HepG2 (cell line): ENCODE data around the gene DOCK2. TPM values are rescaled to one million over a fixed set of nuclear protein-coding genes. Genes with fewer than 3 reads are reported as not detected.

Experiments used
- ATAC-seq: fragments of 200-7000 bp; cut with Tn5 transposase; 3 replicates; pipeline ENCODE4 v1.9.1; 2020; ENCODE audit warnings: mild to moderate bottlenecking, moderate library complexity
- BruUV-seq: library from RNA; stranded (reverse); fragments of 400-500 nt; replicated peaks from 2 replicates; lab custom pipeline; 2021; lab: Mats Ljungman, UMichigan
- CTCF ChIA-PET: fragments of 300-600 bp; formaldehyde crosslinking; extraction: SDS; loops from one replicate; lab custom pipeline; 2021; ENCODE audit warnings: low total read pairs, inconsistent platforms, low intra/inter-chr PET ratio; lab: Yijun Ruan, JAX
- POLR2A ChIA-PET: fragments of 350-600 bp; sonication (Branson Sonifier 250); formaldehyde crosslinking; loops from one replicate; lab custom pipeline; 2020; ENCODE audit warnings: antibody characterized with exemption, inconsistent platforms; lab: Yijun Ruan, JAX
- DNase-seq: peaks from one replicate; pipeline ENCODE4 v3.0.0-alpha.2; 2015; ENCODE audit warnings: low spot score
- FAIRE-seq: peaks from 3 replicates; lab custom pipeline; 2011; peaks lifted over from hg19 to GRCh38; lab: Jason Lieb, UNC
- H2AFZ ChIP-seq: one replicate; pipeline ENCODE4 v1.6.1; 2011; ENCODE audit warnings: low read length, inconsistent platforms
- H3K27ac ChIP-seq: fragments of 300-600 bp; 3 replicates; pipeline ENCODE4 v1.8.0; 2011; ENCODE audit warnings: mixed run types, mild to moderate bottlenecking, mixed read lengths, low read length, inconsistent platforms; ENCODE audit not compliant: insufficient read depth; ENCODE audit errors: extremely low read length
- H3K27me3 ChIP-seq, 2 experiments: fragments of 200-600 bp in 1 of 2; 2 replicates in 1 of 2; 3 replicates in 1 of 2; pipeline versions ENCODE4 v1.6.0 to v1.8.0; 2011; ENCODE audit warnings: low read length in 2 of 2, mild to moderate bottlenecking in 2 of 2, moderate library complexity in 2 of 2, inconsistent platforms in 1 of 2; ENCODE audit not compliant: insufficient read depth in 2 of 2, control insufficient read depth in 1 of 2
- H3K36me3 ChIP-seq, 2 experiments: fragments of 200-600 bp in 1 of 2; replicated peaks in 1 of 2; 2 replicates in 1 of 2; 3 replicates in 1 of 2; pipeline versions ENCODE4 v1.5.1 to v1.8.0; 2011; ENCODE audit warnings: low read length in 2 of 2, inconsistent platforms in 1 of 2; ENCODE audit not compliant: insufficient read depth in 2 of 2, control insufficient read depth in 1 of 2
- H3K4me1 ChIP-seq: 2 replicates; pipeline ENCODE4 v1.5.1; 2012; ENCODE audit warnings: low read length, inconsistent platforms; ENCODE audit not compliant: insufficient read depth
- H3K4me2 ChIP-seq: 2 replicates; pipeline ENCODE4 v1.6.0; 2011; ENCODE audit warnings: low read depth, low read length, inconsistent platforms
- H3K4me3 ChIP-seq, 3 experiments: fragments of 200-600 bp in 1 of 3; sonication (generic), shearing (Covaris generic) in 1 of 3; replicated peaks in 1 of 3; 2 replicates each; pipeline ENCODE4 v1.5.1; 2011 to 2016; ENCODE audit warnings: low read length in 3 of 3, inconsistent platforms in 2 of 3, low read depth in 2 of 3, mild to moderate bottlenecking in 2 of 3, control low read depth in 1 of 3, mixed read lengths in 1 of 3; ENCODE audit not compliant: insufficient read depth in 1 of 3
- H3K79me2 ChIP-seq: one replicate; pipeline ENCODE4 v1.6.1; 2011; ENCODE audit warnings: low read length, inconsistent platforms; ENCODE audit not compliant: insufficient read depth
- H3K9ac ChIP-seq: 2 replicates; pipeline ENCODE4 v1.6.0; 2011; ENCODE audit warnings: mild to moderate bottlenecking, low read depth, low read length, inconsistent platforms; ENCODE audit not compliant: insufficient read depth
- H3K9me3 ChIP-seq: 2 replicates; pipeline ENCODE4 v1.5.1; 2012; ENCODE audit warnings: mild to moderate bottlenecking, low read length
- H4K20me1 ChIP-seq: 2 replicates; pipeline ENCODE4 v1.6.0; 2011; ENCODE audit warnings: inconsistent platforms, mild to moderate bottlenecking, low read length, moderate library complexity; ENCODE audit not compliant: insufficient read depth
- EED ChIP-seq: sonication (generic); formaldehyde crosslinking; IDR thresholded peaks from 2 replicates; pipeline ENCODE4 v1.5.0; 2020; ENCODE audit warnings: mild to moderate bottlenecking, missing genetic modification reagents
- KAT8 ChIP-seq: IDR thresholded peaks from 2 replicates; pipeline ENCODE4 v1.6.1; 2016; ENCODE audit warnings: missing genetic modification reagents, missing compliant biosample characterization
- KDM2A ChIP-seq: sonication (generic); formaldehyde crosslinking; IDR thresholded peaks from 2 replicates; pipeline ENCODE4 v1.4.0; 2020; ENCODE audit warnings: low read depth, missing genetic modification reagents, borderline replicate concordance
- KLF11 ChIP-seq: IDR thresholded peaks from 2 replicates; pipeline ENCODE4 v1.6.1; 2016; ENCODE audit warnings: missing compliant biosample characterization
- MZF1 ChIP-seq: sonication (generic); formaldehyde crosslinking; IDR thresholded peaks from 2 replicates; pipeline ENCODE4 v1.8.1; 2023; ENCODE audit warnings: mild to moderate bottlenecking, missing genetic modification reagents, borderline replicate concordance
- NCOA5 ChIP-seq: sonication (generic); formaldehyde crosslinking; IDR thresholded peaks from 2 replicates; pipeline ENCODE4 v1.4.0; 2020; ENCODE audit warnings: missing genetic modification reagents
- RFXANK ChIP-seq: IDR thresholded peaks from 2 replicates; pipeline ENCODE4 v1.6.1; 2016
- SKI ChIP-seq: fragments of 450-650 bp; IDR thresholded peaks from one replicate; pipeline ENCODE4 v1.6.1; 2018; ENCODE audit warnings: mild to moderate bottlenecking; ENCODE audit not compliant: partially characterized antibody
- SMAD1 ChIP-seq: sonication (generic); formaldehyde crosslinking; IDR thresholded peaks from 2 replicates; pipeline ENCODE4 v1.4.0; 2020; ENCODE audit warnings: missing genetic modification reagents, low read depth, mild to moderate bottlenecking, borderline replicate concordance
- SOX6 ChIP-seq, 2 experiments: fragments of 450-650 bp in 1 of 2; sonication (generic) in 1 of 2; formaldehyde crosslinking in 1 of 2; IDR thresholded peaks; 2 replicates each; pipeline versions ENCODE4 v1.4.0 to v1.6.1; 2017 to 2020; ENCODE audit warnings: antibody characterized with exemption in 1 of 2, mild to moderate bottlenecking in 1 of 2, missing genetic modification reagents in 1 of 2
- ZBTB38 ChIP-seq: sonication (generic); formaldehyde crosslinking; IDR thresholded peaks from 2 replicates; pipeline ENCODE4 v1.5.1; 2020; ENCODE audit warnings: mild to moderate bottlenecking, missing genetic modification reagents
- ZNF337 ChIP-seq: sonication (generic); formaldehyde crosslinking; IDR thresholded peaks from 2 replicates; pipeline ENCODE4 v1.5.1; 2020; ENCODE audit warnings: missing genetic modification reagents, low read depth, mild to moderate bottlenecking, borderline replicate concordance
- ZNF709 ChIP-seq: sonication (generic); formaldehyde crosslinking; IDR thresholded peaks from 2 replicates; pipeline ENCODE4 v1.5.0; 2020; ENCODE audit warnings: mild to moderate bottlenecking, missing genetic modification reagents
- WGBS: methylation state at CpG from one replicate; pipeline ENCODE4 v1.1.6; 2017; ENCODE audit warnings: low lambda C conversion rate; 5-methylcytosine and 5-hydroxymethylcytosine counted together
- in situ Hi-C: cut with HindIII; loops from 2 replicates; pipeline ENCODE4 v1.10.0; 2017; ENCODE audit warnings: low pct_unique_long_range_greater_than_20kb; ENCODE audit not compliant: extremely low pct_ligation_motif_present
- intact Hi-C: fragments of 100-400 bp; cut with micrococcal nuclease; formaldehyde crosslinking; loops from one replicate; pipeline ENCODE4 v1.10.0; 2022; ENCODE audit not compliant: unreplicated experiment
- polyA plus RNA-seq, 8 experiments: library from polyadenylated mRNA; depleted of rRNA in 3 of 8; stranded (reverse) in 7 of 8; unstranded in 1 of 8; fragments of >200 nt; fragmentation: Illumina TruSeq in 4 of 8; extraction: Trizol in 4 of 8; gene quantifications; 2 replicates each; pipeline versions ENCODE4 v1.2.1 to v1.2.3, GENCODE V29; 2011 to 2016; ENCODE audit warnings: low read depth in 4 of 8, missing spikeins in 1 of 8, mixed read lengths in 1 of 8; ENCODE audit not compliant: insufficient read depth in 1 of 8
- total RNA-seq, 5 experiments: library from RNA; depleted of rRNA; stranded (reverse); fragments of >200 nt; fragmentation: Illumina TruSeq; extraction: Trizol; gene quantifications; 2 replicates each; pipeline ENCODE4 v1.2.3, GENCODE V29; 2016; ENCODE audit warnings: low read depth in 1 of 5
- TF ChIP-seq, protein P1 (sequence below): sonication (generic); formaldehyde crosslinking; IDR thresholded peaks from 2 replicates; pipeline ENCODE4 v1.4.0; 2020; ENCODE audit warnings: low read depth, missing genetic modification reagents
- TF ChIP-seq, protein P2 (sequence below): sonication (generic); formaldehyde crosslinking; IDR thresholded peaks from 2 replicates; pipeline ENCODE4 v1.4.0; 2020; ENCODE audit warnings: missing genetic modification reagents
- TF ChIP-seq, protein P3 (sequence below): IDR thresholded peaks from 2 replicates; pipeline ENCODE4 v1.6.1; 2016; ENCODE audit warnings: missing genetic modification reagents, missing compliant biosample characterization
- TF ChIP-seq, protein P4 (sequence below): sonication (generic); formaldehyde crosslinking; IDR thresholded peaks from 2 replicates; pipeline ENCODE4 v1.4.0; 2020; ENCODE audit warnings: mild to moderate bottlenecking, missing genetic modification reagents
- TF ChIP-seq, protein P5 (sequence below): sonication (generic); formaldehyde crosslinking; IDR thresholded peaks from 2 replicates; pipeline ENCODE4 v1.4.0; 2020; ENCODE audit warnings: missing genetic modification reagents

DOCK2 gene
- total and polyA plus RNA-seq, 2 of the 13 experiments (the other 11 are each of a cell fraction or from before 2014, with no cell fraction given) = not detected

DNA sequence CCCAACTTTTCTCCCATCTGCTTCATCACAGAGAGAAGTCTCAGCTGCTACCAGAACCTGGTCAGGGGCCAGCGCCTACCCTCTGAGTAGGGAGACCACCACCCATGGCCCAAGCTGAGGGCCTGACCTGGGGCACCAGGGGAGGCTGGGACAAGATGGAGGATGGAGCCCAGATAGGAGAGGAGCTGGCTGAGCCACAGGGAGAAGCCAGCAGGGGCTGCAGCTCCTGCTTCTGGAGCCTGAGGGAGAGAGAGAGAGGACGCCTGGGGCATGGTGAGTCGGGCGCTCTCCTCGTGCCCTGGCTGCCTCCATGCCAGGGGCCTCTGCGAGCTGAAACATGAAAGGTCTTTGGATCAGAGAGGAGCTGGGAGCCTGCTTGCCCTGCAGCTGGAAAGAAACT is 467.2 kb downstream of the DOCK2 start (continued):
- TF ChIP-seq, protein P1, sequence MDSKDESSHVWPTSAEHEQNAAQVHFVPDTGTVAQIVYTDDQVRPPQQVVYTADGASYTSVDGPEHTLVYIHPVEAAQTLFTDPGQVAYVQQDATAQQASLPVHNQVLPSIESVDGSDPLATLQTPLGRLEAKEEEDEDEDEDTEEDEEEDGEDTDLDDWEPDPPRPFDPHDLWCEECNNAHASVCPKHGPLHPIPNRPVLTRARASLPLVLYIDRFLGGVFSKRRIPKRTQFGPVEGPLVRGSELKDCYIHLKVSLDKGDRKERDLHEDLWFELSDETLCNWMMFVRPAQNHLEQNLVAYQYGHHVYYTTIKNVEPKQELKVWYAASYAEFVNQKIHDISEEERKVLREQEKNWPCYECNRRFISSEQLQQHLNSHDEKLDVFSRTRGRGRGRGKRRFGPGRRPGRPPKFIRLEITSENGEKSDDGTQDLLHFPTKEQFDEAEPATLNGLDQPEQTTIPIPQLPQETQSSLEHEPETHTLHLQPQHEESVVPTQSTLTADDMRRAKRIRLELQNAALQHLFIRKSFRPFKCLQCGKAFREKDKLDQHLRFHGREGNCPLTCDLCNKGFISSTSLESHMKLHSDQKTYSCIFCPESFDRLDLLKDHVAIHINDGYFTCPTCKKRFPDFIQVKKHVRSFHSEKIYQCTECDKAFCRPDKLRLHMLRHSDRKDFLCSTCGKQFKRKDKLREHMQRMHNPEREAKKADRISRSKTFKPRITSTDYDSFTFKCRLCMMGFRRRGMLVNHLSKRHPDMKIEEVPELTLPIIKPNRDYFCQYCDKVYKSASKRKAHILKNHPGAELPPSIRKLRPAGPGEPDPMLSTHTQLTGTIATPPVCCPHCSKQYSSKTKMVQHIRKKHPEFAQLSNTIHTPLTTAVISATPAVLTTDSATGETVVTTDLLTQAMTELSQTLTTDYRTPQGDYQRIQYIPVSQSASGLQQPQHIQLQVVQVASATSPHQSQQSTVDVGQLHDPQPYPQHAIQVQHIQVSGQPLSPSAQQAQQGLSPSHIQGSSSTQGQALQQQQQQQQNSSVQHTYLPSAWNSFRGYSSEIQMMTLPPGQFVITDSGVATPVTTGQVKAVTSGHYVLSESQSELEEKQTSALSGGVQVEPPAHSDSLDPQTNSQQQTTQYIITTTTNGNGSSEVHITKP (CRISPR knock-in tag) = no peak
- no peak for TF ChIP-seq KAT8 (CRISPR knock-in tag)
- no peak for TF ChIP-seq ZBTB38 (CRISPR knock-in tag)
- TF ChIP-seq EED (CRISPR knock-in tag) = no peak

DNA sequence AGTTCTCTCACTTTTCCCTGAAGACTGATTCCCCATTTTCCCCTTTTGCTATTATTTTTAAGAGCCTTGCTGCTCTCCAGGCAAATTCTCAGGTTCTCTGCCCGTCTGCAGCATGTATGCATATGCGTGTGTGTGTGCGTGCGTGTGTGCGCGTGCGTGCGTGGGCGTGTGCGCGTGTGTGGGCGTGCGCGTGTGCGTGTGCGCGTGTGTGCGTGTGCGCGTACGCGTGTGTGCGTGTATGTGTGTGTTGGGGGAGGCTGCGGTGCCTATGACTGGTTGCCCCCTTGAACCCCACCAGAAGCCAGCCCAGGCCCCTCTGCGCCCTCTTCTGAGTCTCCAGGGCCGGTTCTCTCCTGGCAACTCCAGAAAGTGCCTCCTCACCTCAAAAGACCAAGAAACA is 467.6 kb downstream of the DOCK2 start:
- DNase-seq (no peak), FAIRE-seq (no peak), ATAC-seq (no peak)
- no peaks in the 10 kb centered on the region for H3K79me2 ChIP-seq
- H4K20me1 ChIP-seq = no peaks in the 10 kb centered on the region
- no peak overlapping the region for H3K27ac ChIP-seq
- peaks cover 0 to 6% of the 10 kb centered on the region in 2 experiments; a peak in 2 of 5 replicates for H3K27me3 ChIP-seq
- no TSS peak for BruUV-seq
- in situ Hi-C loops = loop anchor here (5.0 kb wide), 2 partner anchors 78 to 318 kb away; no protein-coding TSS in a partner anchor
- no peak overlapping the region for H2AFZ ChIP-seq
- no peaks in the 10 kb centered on the region for H3K36me3 ChIP-seq
- H3K4me2 ChIP-seq = no peak overlapping the region
- ChIA-PET CTCF (no interaction called here), POLR2A (no interaction called here)
- no peak overlapping the region for H3K9ac ChIP-seq
- 65% methylated on average over 26 of the region's 26 CpGs for WGBS
- intact Hi-C loops = no loop called here
- H3K4me3 ChIP-seq = no peak overlapping the region
- no peaks in the 10 kb centered on the region for H3K4me1 ChIP-seq
- no peaks in the 10 kb centered on the region for H3K9me3 ChIP-seq
- TF ChIP-seq, protein P2, sequence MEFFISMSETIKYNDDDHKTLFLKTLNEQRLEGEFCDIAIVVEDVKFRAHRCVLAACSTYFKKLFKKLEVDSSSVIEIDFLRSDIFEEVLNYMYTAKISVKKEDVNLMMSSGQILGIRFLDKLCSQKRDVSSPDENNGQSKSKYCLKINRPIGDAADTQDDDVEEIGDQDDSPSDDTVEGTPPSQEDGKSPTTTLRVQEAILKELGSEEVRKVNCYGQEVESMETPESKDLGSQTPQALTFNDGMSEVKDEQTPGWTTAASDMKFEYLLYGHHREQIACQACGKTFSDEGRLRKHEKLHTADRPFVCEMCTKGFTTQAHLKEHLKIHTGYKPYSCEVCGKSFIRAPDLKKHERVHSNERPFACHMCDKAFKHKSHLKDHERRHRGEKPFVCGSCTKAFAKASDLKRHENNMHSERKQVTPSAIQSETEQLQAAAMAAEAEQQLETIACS (CRISPR knock-in tag) = no peak
- no peak for TF ChIP-seq SMAD1 (CRISPR knock-in tag)
- TF ChIP-seq SOX6 (IDR thresholded peaks at IDR 0.05) = no peak
- no peak for TF ChIP-seq SOX6 (CRISPR knock-in tag; IDR thresholded peaks at IDR 0.05)
- TF ChIP-seq, protein P3, sequence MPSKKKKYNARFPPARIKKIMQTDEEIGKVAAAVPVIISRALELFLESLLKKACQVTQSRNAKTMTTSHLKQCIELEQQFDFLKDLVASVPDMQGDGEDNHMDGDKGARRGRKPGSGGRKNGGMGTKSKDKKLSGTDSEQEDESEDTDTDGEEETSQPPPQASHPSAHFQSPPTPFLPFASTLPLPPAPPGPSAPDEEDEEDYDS (CRISPR knock-in tag) = no peak
- TF ChIP-seq KDM2A = no peak
- TF ChIP-seq, protein P4, sequence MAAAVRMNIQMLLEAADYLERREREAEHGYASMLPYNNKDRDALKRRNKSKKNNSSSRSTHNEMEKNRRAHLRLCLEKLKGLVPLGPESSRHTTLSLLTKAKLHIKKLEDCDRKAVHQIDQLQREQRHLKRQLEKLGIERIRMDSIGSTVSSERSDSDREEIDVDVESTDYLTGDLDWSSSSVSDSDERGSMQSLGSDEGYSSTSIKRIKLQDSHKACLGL (CRISPR knock-in tag) = no peak
- no peak for TF ChIP-seq RFXANK (CRISPR knock-in tag)
- TF ChIP-seq ZNF709 (CRISPR knock-in tag) = no peak
- TF ChIP-seq MZF1 (CRISPR knock-in tag) = no peak
- TF ChIP-seq, protein P5, sequence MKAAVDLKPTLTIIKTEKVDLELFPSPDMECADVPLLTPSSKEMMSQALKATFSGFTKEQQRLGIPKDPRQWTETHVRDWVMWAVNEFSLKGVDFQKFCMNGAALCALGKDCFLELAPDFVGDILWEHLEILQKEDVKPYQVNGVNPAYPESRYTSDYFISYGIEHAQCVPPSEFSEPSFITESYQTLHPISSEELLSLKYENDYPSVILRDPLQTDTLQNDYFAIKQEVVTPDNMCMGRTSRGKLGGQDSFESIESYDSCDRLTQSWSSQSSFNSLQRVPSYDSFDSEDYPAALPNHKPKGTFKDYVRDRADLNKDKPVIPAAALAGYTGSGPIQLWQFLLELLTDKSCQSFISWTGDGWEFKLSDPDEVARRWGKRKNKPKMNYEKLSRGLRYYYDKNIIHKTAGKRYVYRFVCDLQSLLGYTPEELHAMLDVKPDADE (CRISPR knock-in tag) = no peak
- no peak for TF ChIP-seq NCOA5 (CRISPR knock-in tag)
- TF ChIP-seq KLF11 (CRISPR knock-in tag) = no peak
- TF ChIP-seq ZNF337 (CRISPR knock-in tag) = no peak
- no peak for TF ChIP-seq SKI
